HUES48 (cell line): ENCODE data around the gene BICD1.

Experiments used
- H3K27ac ChIP-seq: one replicate; pipeline ENCODE4 v1.7.0; 2013; ENCODE audit warnings: low read depth, low read length, inconsistent platforms
- H3K27me3 ChIP-seq: 2 replicates; pipeline ENCODE4 v1.6.1; 2013; ENCODE audit warnings: mild to moderate bottlenecking, low read length; ENCODE audit not compliant: control insufficient read depth, insufficient read depth
- H3K36me3 ChIP-seq: 2 replicates; pipeline ENCODE4 v1.6.1; 2013; ENCODE audit warnings: low read length; ENCODE audit not compliant: control insufficient read depth, insufficient read depth
- H3K4me1 ChIP-seq: 2 replicates; pipeline ENCODE4 v1.6.1; 2013; ENCODE audit warnings: mild to moderate bottlenecking, low read length; ENCODE audit not compliant: control insufficient read depth, insufficient read depth
- H3K4me3 ChIP-seq: 2 replicates; pipeline ENCODE4 v1.5.1; 2013; ENCODE audit warnings: mild to moderate bottlenecking, low read depth, low read length
- H3K9ac ChIP-seq: 2 replicates; pipeline ENCODE4 v1.6.1; 2013; ENCODE audit warnings: mild to moderate bottlenecking, low read depth, low read length, moderate library complexity
- H3K9me3 ChIP-seq: 2 replicates; pipeline ENCODE4 v1.6.1; 2013; ENCODE audit warnings: low read length; ENCODE audit not compliant: control insufficient read depth, insufficient read depth

Gene BICD1

GRCh38 chr12:32242641-32243040 lies 136.0 kb downstream of the BICD1 start:
- no peak overlapping the region for H3K27ac ChIP-seq
- no peak overlapping the region for H3K9ac ChIP-seq
- no peak overlapping the region for H3K4me3 ChIP-seq
- no peaks in the 10 kb centered on the region for H3K4me1 ChIP-seq
- no peaks in the 10 kb centered on the region for H3K36me3 ChIP-seq
- no peaks in the 10 kb centered on the region for H3K9me3 ChIP-seq
- no peaks in the 10 kb centered on the region for H3K27me3 ChIP-seq

DNA sequence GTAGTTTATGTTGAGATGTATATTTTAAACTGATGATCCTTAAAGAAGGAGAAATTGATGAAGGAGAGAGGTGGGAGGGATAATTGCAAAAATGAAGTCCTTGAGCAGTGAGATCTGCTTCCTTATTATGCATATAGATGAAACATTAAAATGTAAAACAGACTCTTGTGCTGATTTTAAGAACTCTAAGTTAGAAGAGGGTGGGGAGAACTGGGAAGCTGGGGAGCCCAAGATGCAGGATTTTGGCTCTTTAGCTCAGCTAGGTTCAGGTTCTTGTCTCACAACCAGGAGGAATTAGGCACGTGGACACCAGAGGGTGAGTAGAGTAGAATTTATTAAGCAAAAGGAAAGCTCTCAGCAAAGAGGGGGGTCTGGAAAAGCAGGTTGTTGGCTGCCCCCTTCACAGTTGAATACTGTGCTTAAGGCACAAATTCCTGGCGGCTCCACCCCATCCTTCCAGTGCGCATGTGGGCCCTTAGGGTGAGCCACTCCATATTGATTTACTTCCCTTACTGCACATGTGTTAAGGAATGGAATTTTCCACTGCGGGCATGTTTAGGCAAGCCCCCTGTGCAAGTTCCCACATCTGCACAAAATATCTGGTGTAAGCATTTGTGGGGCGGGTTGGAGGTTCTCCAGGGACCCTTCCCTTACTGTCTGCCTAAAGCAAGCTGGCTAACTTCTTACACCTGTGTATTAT lies 141.9 kb downstream of the BICD1 start:
- no peak overlapping the region for H3K27ac ChIP-seq
- H3K9ac ChIP-seq = no peak overlapping the region
- no peaks in the 10 kb centered on the region for H3K27me3 ChIP-seq
- no peak overlapping the region for H3K4me3 ChIP-seq
- H3K4me1 ChIP-seq = peaks cover 24% of the 10 kb centered on the region
- peaks cover 9% of the 10 kb centered on the region for H3K36me3 ChIP-seq
- H3K9me3 ChIP-seq = peaks cover 4% of the 10 kb centered on the region; the same call in 1 of the 2 replicates

GRCh38 chr12:32249777-32250176 lies 143.1 kb downstream of the BICD1 start:
- peak overlapping the region; percentile 51 for H3K27ac ChIP-seq
- peaks cover 20% of the 10 kb centered on the region for H3K36me3 ChIP-seq

GRCh38 chr12:32252199-32253073 lies 145.8 kb downstream of the BICD1 start:
- peaks cover 20% of the 10 kb centered on the region for H3K36me3 ChIP-seq
- H3K27me3 ChIP-seq = no peaks in the 10 kb centered on the region
- peaks cover 4% of the 10 kb centered on the region; the same call in 1 of the 2 replicates for H3K9me3 ChIP-seq
- H3K27ac ChIP-seq = no peak overlapping the region
- no peak overlapping the region for H3K9ac ChIP-seq
- peaks cover 24% of the 10 kb centered on the region for H3K4me1 ChIP-seq
- H3K4me3 ChIP-seq = no peak overlapping the region

More at GRCh38 chr12:32249777-32250176, 143.1 kb downstream of the BICD1 start:
- no peak overlapping the region for H3K4me3 ChIP-seq
- no peaks in the 10 kb centered on the region for H3K27me3 ChIP-seq
- no peak overlapping the region for H3K9ac ChIP-seq
- H3K9me3 ChIP-seq = peaks cover 4% of the 10 kb centered on the region; the same call in 1 of the 2 replicates
- peaks cover 24% of the 10 kb centered on the region for H3K4me1 ChIP-seq

DNA sequence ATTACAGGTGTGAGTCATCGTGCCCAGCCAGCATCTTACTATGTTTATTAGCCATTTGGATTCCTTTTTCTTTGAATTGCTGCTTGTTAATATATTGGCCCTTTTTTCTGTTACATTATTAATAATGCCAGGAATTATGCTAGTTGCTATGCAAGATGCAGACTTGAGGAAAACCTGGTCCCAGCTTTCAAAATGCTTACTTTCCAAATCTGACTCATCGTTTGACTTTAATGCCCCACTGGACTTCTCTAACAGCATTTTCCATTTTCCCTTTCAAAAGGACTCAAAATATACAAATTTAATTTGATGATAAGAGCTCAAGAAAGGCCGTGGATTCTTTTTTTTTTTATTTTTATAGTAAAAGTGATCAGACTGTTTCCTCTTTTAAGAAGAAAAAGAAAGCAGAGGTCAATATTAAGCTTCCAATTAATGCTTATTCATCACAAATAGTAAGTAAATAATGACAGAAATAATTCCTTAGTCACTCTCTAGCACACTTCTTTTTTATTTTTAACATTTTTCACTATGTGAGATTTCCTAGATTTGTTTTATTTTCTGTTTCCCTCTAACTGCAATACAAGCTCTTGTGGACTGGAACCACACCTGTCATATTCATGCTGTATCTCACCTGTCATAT lies 146.6 kb downstream of the BICD1 start:
- Histone ChIP-seq H3K4me3 (no peak overlapping the region), H3K9ac (no peak overlapping the region), H3K27ac (no peak overlapping the region), H3K27me3 (no peaks in the 10 kb centered on the region), H3K36me3 (peaks cover 27% of the 10 kb centered on the region), H3K9me3 (peaks cover under 1% of the 10 kb centered on the region; the same call in 1 of the 2 replicates), H3K4me1 (peaks cover 24% of the 10 kb centered on the region)

GRCh38 chr12:32254260-32254956 lies 147.8 kb downstream of the BICD1 start:
- Histone ChIP-seq H3K4me3 (no peak overlapping the region), H3K36me3 (peaks cover 27% of the 10 kb centered on the region), H3K27ac (no peak overlapping the region), H3K4me1 (peaks cover 14% of the 10 kb centered on the region), H3K27me3 (no peaks in the 10 kb centered on the region), H3K9ac (no peak overlapping the region), H3K9me3 (no peaks in the 10 kb centered on the region)

DNA sequence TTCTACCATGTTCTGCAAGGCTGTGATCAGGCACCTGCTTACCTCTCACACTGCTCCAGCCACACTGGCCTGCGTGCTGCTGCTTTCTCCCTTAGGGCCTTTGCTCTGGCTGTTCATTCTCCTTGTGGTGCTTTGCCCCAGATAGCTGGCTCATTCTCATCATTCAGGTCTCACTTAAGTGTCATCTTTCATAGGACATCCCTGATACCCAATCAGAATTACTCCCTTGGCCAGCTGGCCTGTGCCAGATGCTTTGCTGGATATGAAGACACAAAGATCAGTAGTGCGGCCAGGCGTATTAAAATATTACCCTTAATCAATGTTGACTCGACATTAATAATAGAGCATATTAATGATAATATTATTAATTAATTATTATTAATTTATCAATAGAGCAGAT lies 148.9 kb downstream of the BICD1 start:
- no peak overlapping the region for H3K9ac ChIP-seq
- H3K27ac ChIP-seq = no peak overlapping the region
- no peak overlapping the region for H3K4me3 ChIP-seq
- no peaks in the 10 kb centered on the region for H3K9me3 ChIP-seq
- H3K4me1 ChIP-seq = peaks cover 4% of the 10 kb centered on the region
- peaks cover 27% of the 10 kb centered on the region for H3K36me3 ChIP-seq
- H3K27me3 ChIP-seq = no peaks in the 10 kb centered on the region

GRCh38 chr12:32257695-32258496 lies 151.2 kb downstream of the BICD1 start:
- Histone ChIP-seq H3K9ac (no peak overlapping the region), H3K36me3 (peaks cover 29% of the 10 kb centered on the region), H3K27ac (no peak overlapping the region)

GRCh38 chr12:32260696-32261095 lies 154.0 kb downstream of the BICD1 start:
- no peaks in the 10 kb centered on the region for H3K4me1 ChIP-seq
- peaks cover 11% of the 10 kb centered on the region; the same call in 1 of the 2 replicates for H3K36me3 ChIP-seq

More at GRCh38 chr12:32257695-32258496, 151.2 kb downstream of the BICD1 start:
- Histone ChIP-seq H3K27me3 (no peaks in the 10 kb centered on the region), H3K4me3 (no peak overlapping the region), H3K9me3 (no peaks in the 10 kb centered on the region), H3K4me1 (no peaks in the 10 kb centered on the region)

GRCh38 chr12:32261638-32262037 lies 155.0 kb downstream of the BICD1 start:
- Histone ChIP-seq H3K9ac (no peak overlapping the region), H3K27me3 (no peaks in the 10 kb centered on the region), H3K36me3 (peaks cover 11% of the 10 kb centered on the region; the same call in 1 of the 2 replicates), H3K4me3 (no peak overlapping the region), H3K4me1 (no peaks in the 10 kb centered on the region), H3K9me3 (no peaks in the 10 kb centered on the region), H3K27ac (no peak overlapping the region)

More at GRCh38 chr12:32260696-32261095, 154.0 kb downstream of the BICD1 start:
- no peak overlapping the region for H3K27ac ChIP-seq
- H3K27me3 ChIP-seq = no peaks in the 10 kb centered on the region
- no peak overlapping the region for H3K4me3 ChIP-seq
- no peaks in the 10 kb centered on the region for H3K9me3 ChIP-seq
- H3K9ac ChIP-seq = no peak overlapping the region
